ENCODE measurements around the gene ST8SIA5.

DNA sequence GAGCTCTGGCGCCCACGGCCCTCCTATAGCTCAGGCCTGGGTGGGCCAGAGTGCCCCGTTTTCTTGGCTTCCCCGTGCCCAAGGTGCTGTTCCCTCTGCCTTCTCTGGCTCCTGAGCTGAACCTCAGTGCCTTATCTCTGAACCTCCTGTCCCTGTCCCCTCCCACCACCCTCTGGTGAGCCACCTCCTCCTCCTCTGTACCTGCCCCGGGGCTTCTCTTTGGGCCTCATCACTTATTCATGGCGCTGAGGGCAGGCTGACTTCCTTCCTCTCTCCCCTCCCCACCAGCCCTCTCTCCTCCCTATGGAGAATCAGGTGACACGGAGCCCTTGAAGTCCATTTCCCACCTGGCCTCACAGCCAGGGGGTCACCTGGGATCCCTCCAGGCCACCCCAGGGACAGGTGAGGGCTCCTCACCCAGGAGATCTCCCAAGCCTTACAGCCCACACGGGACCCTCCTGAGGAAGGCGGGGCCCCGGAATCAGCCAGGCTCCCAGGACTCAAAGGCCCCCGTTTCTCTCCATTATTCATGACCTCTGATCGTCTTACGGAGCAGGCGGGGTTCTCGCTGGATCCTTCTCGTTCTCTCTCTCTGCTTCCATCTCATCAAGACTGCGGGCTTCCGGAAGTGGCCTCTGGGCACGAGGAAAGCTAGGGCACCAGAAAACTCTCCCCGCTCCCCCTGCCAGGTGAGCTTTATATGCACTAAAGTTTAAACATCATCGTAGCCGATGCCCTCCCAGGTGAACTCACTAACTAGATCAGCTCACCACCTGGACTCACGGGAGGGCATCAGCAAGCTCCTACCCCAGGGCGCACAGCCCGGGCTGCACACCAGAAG is 99.5 kb downstream of the ST8SIA5 start, which contains the start of gene LOXHD1:
- TF ChIP-seq CTCF (IDR thresholded peaks at IDR 0.05) = no peak
- TF ChIP-seq POLR2A (IDR thresholded peaks at IDR 0.05) = no peak
